ENCODE results near the gene KIF5A.
"Not testable (repeated sequence)": the region's sequence is repeated elsewhere in the genome, so short reads cannot be mapped to it uniquely, and the experiment has no call there.

Gene KIF5A

DNA sequence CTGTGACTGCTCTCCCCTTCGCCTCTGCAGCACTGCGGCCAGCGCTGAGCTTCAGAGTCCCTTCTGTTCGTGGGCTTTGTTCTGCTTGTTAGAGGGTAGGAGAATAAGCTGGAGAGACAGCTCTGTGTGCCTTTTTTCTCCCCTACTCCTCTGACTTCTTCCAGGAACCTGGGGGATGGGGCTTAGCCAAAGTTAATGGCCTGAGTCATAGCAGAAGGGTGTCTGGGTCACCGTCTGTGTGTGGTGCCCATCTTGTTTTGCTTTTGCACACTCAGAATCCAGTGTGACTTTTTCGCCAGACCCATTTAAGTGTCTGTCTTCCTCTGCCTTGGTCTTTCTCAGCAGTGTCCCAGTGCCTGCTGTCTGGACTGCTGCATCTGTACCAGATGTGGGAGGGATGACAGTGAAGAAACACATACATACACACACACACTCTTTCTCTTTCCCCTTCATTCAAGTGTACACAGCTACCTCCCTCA lies 3.0 kb downstream of the KIF5A start:
- DNase-seq (ENCODE audit: low read depth), result no peak
- TF ChIP-seq CTCF (IDR thresholded peaks at IDR 0.05; ENCODE audit: low read length, missing control alignments), result no peak
- no peak overlapping the region for H3K4me3 ChIP-seq (replicated peaks; ENCODE audit: low read depth, low read length)

GRCh38 chr12:57553343-57554202 lies 3.7 kb downstream of the KIF5A start:
- no peak for TF ChIP-seq CTCF (IDR thresholded peaks at IDR 0.05; ENCODE audit: low read length, missing control alignments)
- no peak for DNase-seq (ENCODE audit: low read depth)
- H3K4me3 ChIP-seq (replicated peaks; ENCODE audit: low read depth, low read length), result no peak overlapping the region

DNA sequence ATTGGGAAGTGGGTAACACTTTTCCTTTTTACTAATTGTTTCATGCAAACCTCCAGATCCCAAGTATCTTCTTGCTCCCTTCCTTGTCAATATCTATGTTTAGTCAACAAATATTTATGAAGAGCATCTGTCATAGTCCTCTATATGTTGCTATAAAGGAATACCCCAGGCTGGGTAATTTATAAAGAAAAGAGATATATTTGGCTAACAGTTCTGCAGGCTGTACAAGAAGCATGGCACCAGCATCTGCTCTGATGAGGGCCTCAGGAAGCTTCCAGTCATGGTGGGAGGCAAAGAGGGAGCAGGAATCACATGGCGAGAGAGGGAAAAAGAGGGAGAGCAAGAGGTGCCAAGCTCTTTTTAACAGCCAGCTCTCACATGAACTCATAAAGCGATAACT lies 4.6 kb downstream of the KIF5A start:
- no peak for TF ChIP-seq CTCF (IDR thresholded peaks at IDR 0.05; ENCODE audit: low read length, missing control alignments)
- DNase-seq (ENCODE audit: low read depth), result no peak
- H3K4me3 ChIP-seq (replicated peaks; ENCODE audit: low read depth, low read length), result no peak overlapping the region

- no peak for DNase-seq (ENCODE audit: low read depth)
- H3K4me3 ChIP-seq (replicated peaks; ENCODE audit: low read depth, low read length), result no peak overlapping the region
- no peak for TF ChIP-seq CTCF (IDR thresholded peaks at IDR 0.05; ENCODE audit: low read length, missing control alignments)
Measured at GRCh38 chr12:57554897-57555296, 5.1 kb downstream of the KIF5A start.

GRCh38 chr12:57558864-57559263 lies 9.0 kb downstream of the KIF5A start:
- TF ChIP-seq CTCF (IDR thresholded peaks at IDR 0.05; ENCODE audit: low read length, missing control alignments), result no peak
- H3K4me3 ChIP-seq (replicated peaks; ENCODE audit: low read depth, low read length), result no peak overlapping the region
- no peak for DNase-seq (ENCODE audit: low read depth)

GRCh38 chr12:57560516-57560915 lies 10.7 kb downstream of the KIF5A start:
- DNase-seq (ENCODE audit: low read depth), result no peak
- H3K4me3 ChIP-seq (replicated peaks; ENCODE audit: low read depth, low read length), result no peak overlapping the region
- TF ChIP-seq CTCF (IDR thresholded peaks at IDR 0.05; ENCODE audit: low read length, missing control alignments), result no peak

GRCh38 chr12:57561117-57561516 lies 11.3 kb downstream of the KIF5A start:
- DNase-seq (ENCODE audit: low read depth), result peak; percentile 20
- not testable (repeated sequence) for H3K4me3 ChIP-seq (replicated peaks; ENCODE audit: low read depth, low read length)

All from fibroblast of pulmonary artery (primary cell).